Measurements from ENCODE around the gene ADGRG6.

Gene ADGRG6

DNA sequence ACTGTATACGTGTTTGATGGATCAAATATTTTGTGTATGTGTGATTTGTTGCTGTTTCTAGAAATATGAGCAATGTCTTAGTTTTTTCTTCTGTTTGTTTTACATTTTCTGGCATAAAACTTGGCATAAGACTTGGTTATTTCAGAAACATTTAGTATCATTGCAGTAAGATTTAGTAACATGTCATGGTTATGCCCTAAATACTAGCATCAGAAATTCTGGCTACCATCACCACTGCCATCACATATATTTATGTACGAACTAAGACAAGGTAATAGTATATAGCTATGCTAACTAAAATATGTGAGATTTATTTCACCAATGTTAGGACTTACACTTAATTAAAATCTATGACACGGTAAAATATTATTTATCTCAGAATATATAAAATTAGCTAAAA lies 10.3 kb upstream of the ADGRG6 start:
- DNase-seq (ENCODE audit: low spot score), result no peak

DNA sequence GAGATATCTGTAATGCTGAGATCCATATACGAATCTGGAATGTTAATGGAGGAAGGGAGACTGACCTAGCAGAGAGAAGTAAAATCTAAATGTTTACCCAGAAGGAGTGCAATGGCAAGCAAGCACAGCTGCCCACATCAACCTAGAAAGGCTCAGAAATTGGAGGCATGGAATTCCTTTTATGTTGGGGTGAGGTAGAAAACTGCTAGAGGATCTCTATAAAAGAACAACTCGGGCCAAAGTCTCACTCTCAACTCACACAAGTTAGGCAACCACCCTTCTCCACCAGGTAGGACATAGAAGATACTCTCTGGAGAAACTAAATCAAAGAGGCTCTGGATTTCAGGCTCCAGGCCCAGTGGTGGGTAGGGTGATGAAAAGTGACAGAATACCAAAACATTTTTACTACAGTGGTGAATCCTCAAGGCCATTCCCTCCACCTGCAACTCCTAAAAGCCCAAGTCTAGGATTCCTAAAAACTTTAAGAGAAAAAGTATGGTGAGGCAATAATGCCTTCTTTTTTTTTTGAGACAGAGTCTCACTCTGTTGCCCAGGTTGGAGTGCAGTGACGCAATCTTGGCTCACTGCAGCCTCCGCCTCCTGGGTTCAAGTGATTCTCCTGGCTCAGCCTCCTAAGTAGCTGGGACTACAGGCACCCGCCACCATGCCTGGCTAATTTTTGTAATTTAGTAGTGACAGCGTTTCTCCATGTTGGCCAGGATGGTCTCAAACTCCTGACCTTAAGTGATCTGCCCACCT lies 9.5 kb upstream of the ADGRG6 start:
- no peak for DNase-seq (ENCODE audit: low spot score)

DNA sequence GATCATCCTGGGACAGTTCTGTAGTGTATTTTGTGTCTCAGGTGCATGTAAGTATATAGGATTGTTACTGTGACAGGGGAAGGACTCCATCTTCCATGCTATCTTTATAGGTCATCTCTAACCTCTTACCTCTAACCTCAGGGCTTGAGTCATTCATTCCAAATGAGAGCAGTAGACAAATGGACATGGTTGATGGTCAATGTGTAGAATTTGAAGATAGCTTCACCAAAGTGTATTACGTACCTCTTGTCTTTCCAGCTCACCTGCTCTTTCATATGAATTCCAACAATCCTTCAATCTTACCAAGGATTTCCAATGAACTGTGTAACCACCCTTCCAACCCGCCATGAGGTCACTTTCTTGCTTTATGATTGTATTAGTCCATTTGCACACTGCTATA lies 8.7 kb upstream of the ADGRG6 start:
- no peak for DNase-seq (ENCODE audit: low spot score)

DNA sequence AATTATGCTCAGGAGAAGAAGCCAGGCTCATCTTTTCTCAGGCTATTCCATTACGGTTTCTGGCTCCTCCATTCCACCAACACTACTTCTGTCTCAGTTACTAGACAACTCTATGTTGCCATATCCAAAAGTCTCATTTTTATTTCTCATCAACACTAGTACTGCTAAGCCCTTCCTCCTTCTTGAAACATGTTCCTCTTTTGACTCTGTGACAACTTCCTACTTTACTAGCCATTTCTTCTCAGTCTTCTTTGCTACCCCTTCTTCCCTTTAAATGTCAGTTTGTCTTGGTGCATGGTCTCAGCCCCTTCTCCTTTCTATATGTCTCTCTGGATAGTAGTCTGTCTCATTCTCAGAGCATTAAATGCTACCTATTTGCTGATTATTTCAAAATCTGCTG lies 7.1 kb upstream of the ADGRG6 start:
- DNase-seq (ENCODE audit: low spot score), result no peak

DNA sequence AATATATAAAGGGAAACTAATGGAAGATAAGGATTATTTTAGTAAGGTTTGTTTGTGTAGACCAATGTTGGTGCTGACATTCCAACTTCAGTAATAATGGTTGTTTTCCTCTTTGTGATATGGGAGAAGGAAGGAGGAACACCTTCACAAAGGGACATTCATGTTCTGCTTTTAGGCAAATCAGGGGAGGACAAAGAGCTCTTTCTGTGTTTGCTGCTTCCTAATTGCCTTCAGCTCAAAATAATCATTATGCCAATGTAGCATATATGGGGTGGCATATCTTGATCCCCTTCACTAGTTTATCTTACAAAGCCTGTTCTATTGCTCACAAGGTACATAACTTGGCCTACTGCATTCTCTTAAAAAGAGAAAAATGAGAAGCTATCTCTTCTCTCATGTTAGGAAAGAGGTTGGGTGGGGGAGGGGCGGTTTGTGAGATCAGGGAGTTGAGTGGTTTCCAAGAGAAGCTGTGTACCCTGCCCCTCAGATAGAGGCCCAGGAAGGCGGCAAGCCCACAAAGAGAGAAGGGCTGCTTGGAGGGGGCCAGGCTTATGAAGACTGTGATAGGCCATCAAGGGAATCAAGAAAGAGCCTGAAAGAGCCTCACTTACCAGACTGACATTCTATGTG lies 4.7 kb upstream of the ADGRG6 start:
- no peak for DNase-seq (ENCODE audit: low spot score)

DNA sequence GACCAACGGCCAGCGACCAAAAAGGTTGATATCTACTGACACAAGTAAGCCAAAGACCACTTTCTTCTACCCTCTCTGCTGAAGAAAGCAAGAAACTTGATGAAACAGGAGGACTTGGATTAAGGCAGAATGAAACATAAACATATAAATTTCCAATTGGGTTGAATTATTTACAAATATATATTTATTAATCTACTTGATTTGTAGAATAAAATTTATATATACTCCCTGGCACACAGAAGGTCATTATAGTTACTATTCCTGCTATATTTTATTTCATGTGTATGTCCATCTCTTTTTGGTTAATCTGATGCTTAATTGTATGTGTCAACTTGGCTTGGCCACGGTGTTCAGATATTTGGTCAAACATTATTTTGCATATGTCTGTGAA lies 4.2 kb upstream of the ADGRG6 start:
- DNase-seq (ENCODE audit: low spot score), result no peak

DNA sequence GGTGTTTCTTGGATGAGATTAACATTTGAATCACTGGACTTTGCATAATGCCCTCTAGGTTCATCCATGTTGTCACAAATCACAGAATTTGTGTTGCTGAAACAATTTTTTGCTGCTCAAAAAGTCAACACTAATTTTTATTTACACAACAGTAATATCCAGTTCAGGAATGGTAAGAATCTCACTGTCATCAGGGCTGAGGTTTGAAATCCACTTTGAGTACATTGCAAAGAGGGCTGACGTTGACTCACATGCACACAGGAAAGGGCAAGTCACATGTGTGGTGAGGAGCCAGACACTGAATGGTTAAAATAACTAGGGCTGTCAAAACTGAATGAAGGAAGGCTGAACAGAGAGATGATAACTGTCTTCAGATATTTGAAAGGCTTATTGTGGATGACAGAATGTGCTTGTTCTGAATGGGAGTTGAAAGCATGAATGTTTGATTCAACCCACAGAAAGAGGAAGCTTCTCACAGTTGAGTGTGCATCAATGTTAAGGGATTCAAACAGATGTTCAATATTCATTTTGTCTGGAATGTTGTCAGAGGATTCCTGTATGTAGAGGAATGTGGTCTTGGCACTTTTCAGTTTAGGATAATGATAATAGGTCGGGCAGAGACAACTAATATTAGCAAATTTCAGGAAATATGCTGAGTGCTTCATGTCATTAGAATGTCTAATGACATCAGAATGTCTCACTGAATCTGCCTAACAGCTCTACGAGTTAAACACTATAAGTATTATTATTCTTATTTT lies 3.6 kb upstream of the ADGRG6 start:
- DNase-seq (ENCODE audit: low spot score), result no peak

DNA sequence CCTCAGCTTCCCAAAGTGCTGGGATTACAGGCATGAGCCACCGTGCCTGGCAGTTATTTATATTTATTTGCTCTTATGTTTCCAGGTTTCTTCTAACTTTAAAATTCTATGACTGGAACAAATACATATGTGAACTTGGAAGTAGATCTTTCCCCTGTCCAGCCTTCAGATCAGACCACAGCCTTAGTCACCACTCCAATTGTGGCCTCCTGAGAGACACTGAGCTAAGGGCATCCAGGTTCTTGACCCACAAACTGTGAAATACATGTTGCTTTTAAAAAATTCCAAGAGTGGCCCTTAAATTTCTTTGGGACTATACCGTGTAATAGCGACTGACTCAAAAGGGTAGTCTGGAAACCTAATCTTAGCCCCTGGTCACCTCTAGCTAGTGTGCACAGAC lies 1.5 kb upstream of the ADGRG6 start:
- no peak for DNase-seq (ENCODE audit: low spot score)

DNA sequence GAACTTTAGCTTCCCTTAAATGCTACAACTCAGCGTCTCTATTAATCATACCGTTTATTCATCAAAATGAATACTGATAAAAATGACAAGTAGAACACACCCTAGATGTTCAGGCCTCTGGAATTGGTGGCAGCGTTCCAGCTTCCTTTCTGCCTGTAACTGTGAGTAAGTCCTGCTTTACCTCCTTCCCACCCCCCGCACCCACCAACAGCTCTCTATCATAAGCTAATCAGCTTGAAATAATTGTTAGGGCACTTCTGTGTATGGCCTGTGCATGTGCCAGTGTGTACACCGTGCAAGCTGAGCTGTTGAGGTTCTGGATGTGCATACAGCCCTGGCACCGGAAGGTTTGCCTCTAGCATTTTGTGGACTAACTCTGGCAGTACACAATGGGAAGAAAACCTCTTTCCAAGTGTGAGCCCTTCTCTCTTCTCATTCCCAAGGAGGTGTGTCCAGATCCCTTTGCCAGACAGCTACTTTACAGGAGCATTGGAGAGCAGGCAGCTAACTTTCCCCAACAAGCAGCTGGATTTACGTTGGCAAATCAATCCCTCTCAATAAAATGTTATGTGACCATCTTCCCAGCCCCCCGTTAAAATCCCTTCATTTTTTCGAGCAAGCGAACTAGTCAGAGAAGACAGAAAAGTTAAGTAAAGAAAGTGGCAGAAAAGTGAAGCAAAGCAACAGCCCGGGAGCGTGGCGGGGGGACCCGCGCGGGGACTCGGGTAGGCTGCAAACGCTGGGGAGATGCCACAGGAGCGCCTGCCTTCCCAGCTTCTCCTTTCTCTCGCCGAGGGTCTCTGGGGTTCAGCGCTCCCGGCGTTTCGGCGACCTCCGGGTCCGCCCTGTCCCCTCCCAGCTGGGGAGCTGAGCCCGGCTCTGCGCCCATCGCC lies 803 bp upstream of the ADGRG6 start:
- no peak for DNase-seq (ENCODE audit: low spot score)

DNA sequence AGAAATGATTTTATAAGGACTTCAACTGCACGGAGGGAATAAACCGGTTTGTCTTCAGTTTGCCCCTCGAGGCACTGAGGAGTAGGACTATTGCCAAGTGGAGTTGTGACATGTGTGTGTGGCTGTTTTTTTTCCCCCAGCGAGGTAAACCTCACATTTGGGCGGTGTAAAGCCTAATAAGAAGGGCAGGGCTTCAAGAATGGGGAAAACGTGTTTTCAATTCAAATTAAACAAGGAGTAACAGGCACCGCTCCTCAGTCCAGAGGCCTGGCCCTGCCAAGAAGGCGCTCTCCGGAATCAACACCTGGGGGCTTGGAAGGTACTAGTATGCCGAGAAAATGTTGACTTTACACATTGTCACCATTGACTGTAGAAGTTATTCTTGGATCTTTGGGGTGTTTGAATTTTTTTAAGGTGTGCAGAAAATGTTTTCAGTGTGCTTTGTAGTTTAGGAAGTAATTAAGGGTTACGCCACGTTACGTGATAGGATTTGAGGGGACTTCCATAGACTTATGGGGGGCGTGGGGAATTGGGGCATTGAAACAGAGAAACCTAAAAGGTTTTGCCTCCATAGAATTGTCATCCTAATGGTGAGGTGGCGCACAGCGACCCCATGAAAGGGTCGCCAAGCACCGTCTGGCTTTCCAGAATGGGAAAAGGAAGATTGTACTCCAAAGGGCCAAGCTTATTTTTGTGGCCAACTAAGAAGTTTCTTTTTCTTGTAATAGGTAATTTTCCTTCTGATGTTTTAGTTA lies 791 bp downstream of the ADGRG6 start:
- no peak for DNase-seq (ENCODE audit: low spot score)

DNA sequence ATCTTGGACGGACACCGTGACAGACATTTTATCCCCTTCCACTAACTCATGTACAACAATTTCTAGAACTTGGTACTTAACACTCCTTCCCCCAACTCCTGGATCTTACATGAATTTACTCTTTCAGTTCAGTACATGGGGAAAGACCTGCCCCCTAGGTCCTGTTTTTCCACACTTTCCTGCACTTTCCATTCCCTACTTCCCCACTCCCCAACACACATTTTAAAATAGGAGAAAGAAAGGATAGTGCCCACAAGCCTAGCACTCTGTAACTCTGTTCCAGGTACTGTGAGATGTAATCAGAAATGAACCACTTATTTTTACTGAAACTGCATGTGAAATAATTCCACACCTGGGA lies 1.3 kb downstream of the ADGRG6 start:
- DNase-seq (ENCODE audit: low spot score), result no peak

DNA sequence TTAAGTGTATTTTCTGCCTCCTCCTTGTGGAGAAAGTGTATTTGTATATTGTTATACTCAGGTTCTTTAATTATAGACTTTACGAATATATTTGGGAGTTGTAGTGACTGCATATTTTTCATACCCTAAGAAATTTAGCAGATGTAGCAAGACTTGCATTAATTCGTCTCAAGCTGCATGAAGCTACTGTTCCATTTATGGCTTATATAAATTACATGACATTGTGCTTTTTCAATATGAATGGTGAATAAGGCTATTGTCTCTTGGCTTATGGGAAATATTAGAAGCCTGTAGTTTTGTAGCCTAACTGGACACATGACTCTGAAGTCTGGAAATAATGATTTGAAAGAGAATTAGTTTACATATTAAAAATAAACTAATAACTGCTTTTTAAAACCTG lies 2.4 kb downstream of the ADGRG6 start:
- no peak for DNase-seq (ENCODE audit: low spot score)

DNA sequence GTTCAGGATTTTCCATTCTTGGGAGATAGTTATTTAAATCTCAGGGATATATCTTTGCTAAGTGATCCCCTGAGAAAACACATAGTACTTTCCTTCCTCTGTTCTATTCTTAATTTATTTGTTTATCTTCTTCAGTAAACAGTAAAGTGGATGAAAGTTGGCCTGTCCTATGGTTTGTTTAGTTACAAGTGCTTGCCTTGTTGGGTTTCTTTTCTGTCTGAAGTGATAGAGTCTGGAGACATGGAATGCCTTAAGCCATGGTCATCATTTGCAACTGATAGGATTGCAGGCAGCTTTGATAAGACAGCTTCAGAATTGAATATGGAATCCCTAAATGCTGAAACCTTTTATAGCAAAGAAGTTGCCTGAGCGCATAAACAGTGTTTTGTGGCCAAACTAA lies 4.9 kb downstream of the ADGRG6 start:
- no peak for DNase-seq (ENCODE audit: low spot score)

DNA sequence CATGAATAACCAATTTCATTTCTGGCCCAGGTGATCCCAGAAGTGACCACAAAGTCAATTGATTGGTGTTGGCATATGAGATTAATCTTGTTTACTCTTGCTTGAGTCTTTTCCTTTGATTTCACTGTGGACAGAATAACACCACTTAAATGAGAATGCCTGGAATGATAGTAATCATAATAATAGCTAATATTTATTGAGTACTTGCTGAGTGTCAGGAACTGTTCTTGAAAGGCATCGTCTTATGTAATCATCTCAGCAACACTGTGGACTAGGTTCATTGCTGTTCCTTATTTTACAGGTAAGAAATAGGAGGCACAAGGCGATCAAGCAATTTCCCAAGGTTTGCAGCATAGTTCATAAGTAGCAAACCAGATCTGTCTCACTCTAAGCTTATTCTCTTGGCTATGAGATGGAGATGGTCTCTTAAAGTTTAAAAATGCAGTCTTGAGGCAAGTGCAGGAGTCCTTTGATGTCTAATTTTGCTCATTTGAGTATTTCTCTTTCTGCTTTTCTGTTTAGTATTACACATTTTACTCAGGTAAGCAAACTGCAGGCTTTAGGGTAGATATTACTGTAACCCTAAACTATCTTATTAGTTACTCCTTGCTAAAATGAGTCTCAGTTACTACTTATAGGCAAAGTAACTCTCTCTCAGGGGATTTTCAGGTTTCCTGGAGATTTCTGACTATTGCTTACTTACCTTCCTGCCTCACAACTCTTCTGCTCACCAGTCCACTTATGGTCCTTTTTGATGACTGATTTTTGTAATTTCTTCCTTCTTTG lies 6.3 kb downstream of the ADGRG6 start:
- DNase-seq (ENCODE audit: low spot score), result no peak

DNA sequence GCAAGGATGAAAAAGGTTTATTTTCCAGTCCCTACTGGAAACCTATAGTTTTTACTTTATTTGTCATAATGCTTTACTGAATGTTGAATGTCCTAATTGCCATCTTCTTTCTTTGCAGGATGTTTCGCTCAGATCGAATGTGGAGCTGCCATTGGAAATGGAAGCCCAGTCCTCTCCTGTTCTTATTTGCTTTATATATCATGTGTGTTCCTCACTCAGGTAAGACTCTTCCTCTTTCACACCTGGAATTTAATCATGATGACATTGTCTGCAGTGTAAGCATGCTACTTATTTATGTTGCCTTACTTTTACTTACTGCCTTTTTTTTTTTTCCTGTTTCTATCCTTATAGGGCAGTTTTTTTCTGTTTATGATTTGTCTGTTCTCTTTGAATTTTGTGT lies 7.6 kb downstream of the ADGRG6 start:
- DNase-seq (ENCODE audit: low spot score), result no peak

DNA sequence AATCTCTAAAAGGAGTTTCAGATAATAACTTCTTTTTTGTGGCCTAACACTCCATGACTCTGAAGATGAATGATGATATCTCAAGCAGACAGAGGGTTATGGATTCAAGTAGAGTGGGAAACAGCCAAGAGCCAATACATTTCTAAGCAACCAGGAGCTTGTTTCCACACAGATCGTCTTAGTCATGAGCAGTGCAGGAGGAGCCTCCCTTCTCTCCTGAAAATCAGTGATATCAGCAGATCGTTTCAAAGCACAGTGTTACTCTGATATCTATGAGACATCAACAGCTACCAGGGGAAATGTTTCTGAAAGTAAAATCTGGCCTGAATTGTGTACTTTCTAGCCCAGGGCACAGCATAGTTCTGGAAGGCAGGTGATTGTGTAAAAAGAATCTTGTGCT lies 11.5 kb downstream of the ADGRG6 start:
- no peak for DNase-seq (ENCODE audit: low spot score)

DNA sequence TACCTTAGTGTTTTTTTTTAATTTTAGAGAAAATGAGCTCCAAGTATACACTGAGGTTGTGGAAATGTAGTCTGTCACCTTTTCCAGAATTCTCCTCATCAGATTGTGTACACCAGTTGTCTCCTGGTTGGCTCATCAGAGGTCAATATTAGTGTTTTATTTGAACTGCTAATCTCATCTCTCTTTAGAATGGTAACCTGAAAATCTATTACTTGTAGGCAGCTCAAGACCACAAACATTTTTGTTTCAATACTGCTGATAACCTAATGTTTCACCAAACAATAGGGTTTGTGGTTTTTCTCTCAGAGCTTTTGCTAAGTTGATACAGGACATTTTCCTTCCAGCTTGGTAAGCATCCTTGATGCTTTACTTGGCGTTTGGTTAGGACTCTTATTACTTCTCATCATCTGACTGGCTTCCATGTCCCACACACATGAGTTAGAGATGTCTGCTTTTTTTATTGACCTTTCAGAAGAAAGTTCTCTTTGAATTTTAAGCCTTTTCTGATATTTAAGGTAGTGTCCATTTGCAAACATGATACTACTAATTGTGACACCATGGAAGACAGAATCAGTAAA lies 15.1 kb downstream of the ADGRG6 start:
- no peak for DNase-seq (ENCODE audit: low spot score)

DNA sequence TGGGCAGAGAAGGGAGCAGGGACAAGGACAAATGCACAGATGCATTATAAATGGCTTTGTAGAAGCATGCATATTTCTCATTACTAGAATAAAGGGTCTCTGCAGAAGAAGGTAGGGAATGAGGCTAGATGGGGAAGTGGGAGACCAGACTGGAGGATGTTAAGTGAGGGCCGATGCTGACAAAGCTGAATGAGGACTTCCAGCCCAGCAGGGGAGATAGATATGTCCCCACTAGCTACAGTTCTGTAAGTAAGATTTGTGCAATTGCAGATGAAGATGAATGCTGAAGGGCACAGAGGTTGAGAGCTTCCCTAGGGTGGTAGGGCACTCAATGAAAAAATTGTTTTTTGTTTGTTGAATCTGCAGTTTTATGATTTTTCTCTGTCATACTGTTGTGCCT lies 16.9 kb downstream of the ADGRG6 start:
- DNase-seq (ENCODE audit: low spot score), result no peak

DNA sequence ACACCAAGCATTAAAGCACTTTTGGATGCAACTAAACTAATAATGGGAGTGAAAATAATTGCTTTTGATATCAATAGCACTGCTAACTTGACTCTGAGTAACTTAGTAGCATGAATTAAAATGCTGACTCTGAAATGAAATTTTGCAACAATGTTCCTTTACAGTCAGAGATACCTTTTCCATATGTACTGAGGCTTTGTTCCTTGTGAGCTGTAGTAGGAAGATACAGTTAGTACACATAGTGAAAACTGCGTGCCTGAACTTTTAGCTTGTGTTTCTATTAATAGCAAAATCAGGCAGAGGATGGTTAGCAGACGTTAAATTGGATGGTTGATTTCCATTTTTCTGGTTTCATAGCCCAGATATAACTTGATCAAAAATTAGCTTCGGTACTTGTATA lies 18.6 kb downstream of the ADGRG6 start:
- DNase-seq (ENCODE audit: low spot score), result no peak

DNA sequence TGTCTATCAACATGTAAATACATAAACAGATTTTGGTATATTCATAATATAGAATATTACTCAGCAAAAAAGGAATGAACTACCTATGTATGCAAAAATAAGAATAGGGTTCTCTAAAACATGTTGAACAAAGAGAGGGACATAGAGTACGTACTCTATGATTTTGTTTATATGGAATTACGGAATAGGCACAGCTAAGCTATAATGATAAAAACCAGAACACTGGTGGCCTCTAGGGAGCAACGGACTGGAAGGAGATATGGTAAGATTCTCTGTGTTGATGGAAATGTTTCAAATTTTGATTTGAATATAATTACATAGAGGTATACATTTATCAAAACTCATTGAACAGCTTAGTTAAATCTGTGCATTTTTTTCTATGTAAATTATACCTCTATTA lies 19.6 kb downstream of the ADGRG6 start:
- DNase-seq (ENCODE audit: low spot score), result no peak

DNA sequence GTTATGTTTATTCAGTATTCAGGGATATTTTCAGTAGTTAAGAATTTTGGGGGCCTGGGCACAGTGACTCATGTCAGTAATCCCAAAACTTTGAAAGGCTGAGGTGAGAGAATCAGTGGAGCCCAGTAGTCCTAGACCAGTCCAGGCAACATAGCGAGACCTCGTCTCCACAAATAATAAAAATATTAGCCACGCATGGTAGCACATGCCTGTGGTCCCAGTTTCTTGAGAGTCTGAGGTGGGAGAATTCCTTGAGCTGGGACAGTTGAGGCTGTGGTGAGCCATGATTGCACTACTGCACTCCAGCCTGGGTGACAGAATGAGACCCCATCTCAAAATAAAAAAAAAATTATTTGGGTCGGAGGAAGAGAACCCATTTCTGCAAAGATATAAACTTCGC lies 20.3 kb downstream of the ADGRG6 start:
- no peak for DNase-seq (ENCODE audit: low spot score)

Measured in activated CD4-positive, alpha-beta T cell treated with anti-CD3 and anti-CD28 coated beads, Interleukin-2, Interleukin-4, amounts not matched to agents 100 ng/mL and 50 ng/mL, durations not matched to agents 16 hours and 8 hours (primary cell).